Measurements from ENCODE around the gene KCNMB1.

The KCNMB1 gene

GRCh38 chr5:170362656-170363055 is 26.5 kb downstream of the KCNMB1 start:
- TF ChIP-seq CTCF (IDR thresholded peaks at IDR 0.05; ENCODE audit: low read depth, low read length, missing control alignments), result no peak

GRCh38 chr5:170362102-170362501 is 27.1 kb downstream of the KCNMB1 start:
- no peak for TF ChIP-seq CTCF (IDR thresholded peaks at IDR 0.05; ENCODE audit: low read depth, low read length, missing control alignments)
- DNase-seq (ENCODE audit: extremely low read depth, low read depth), result no peak

More at GRCh38 chr5:170362656-170363055, 26.5 kb downstream of the KCNMB1 start:
- DNase-seq (ENCODE audit: extremely low read depth, low read depth), result no peak
- H3K4me3 ChIP-seq (replicated peaks; ENCODE audit: low read depth, low read length), result no peak overlapping the region

GRCh38 chr5:170361616-170362015 is 27.6 kb downstream of the KCNMB1 start:
- TF ChIP-seq CTCF (IDR thresholded peaks at IDR 0.05; ENCODE audit: low read depth, low read length, missing control alignments), result no peak
- no peak overlapping the region for H3K4me3 ChIP-seq (replicated peaks; ENCODE audit: low read depth, low read length)
- DNase-seq (ENCODE audit: extremely low read depth, low read depth), result no peak

More at GRCh38 chr5:170362102-170362501, 27.1 kb downstream of the KCNMB1 start:
- H3K4me3 ChIP-seq (replicated peaks; ENCODE audit: low read depth, low read length), result no peak overlapping the region

GRCh38 chr5:170361116-170361515 is 28.1 kb downstream of the KCNMB1 start:
- no peak overlapping the region for H3K4me3 ChIP-seq (replicated peaks; ENCODE audit: low read depth, low read length)
- DNase-seq (ENCODE audit: extremely low read depth, low read depth), result no peak

GRCh38 chr5:170360709-170361108 is 28.5 kb downstream of the KCNMB1 start:
- H3K4me3 ChIP-seq (replicated peaks; ENCODE audit: low read depth, low read length), result no peak overlapping the region
- TF ChIP-seq CTCF (IDR thresholded peaks at IDR 0.05; ENCODE audit: low read depth, low read length, missing control alignments), result no peak
- DNase-seq (ENCODE audit: extremely low read depth, low read depth), result no peak

More at GRCh38 chr5:170361116-170361515, 28.1 kb downstream of the KCNMB1 start:
- TF ChIP-seq CTCF (IDR thresholded peaks at IDR 0.05; ENCODE audit: low read depth, low read length, missing control alignments), result no peak

GRCh38 chr5:170357955-170358444 is 31.2 kb downstream of the KCNMB1 start:
- no peak overlapping the region for H3K4me3 ChIP-seq (replicated peaks; ENCODE audit: low read depth, low read length)
- DNase-seq (ENCODE audit: extremely low read depth, low read depth), result no peak
- no peak for TF ChIP-seq CTCF (IDR thresholded peaks at IDR 0.05; ENCODE audit: low read depth, low read length, missing control alignments)

- H3K4me3 ChIP-seq (replicated peaks; ENCODE audit: low read depth, low read length), result no peak overlapping the region
- no peak for TF ChIP-seq CTCF (IDR thresholded peaks at IDR 0.05; ENCODE audit: low read depth, low read length, missing control alignments)
- no peak for DNase-seq (ENCODE audit: extremely low read depth, low read depth)
These were observed 33.5 kb downstream of the KCNMB1 start for GRCh38 chr5:170355601-170356098.
